IPS DF 6.9 (cell line): ENCODE results near the gene KDM5B.
"Not testable (repeated sequence)": the region's sequence is repeated elsewhere in the genome, so short reads cannot be mapped to it uniquely, and the experiment has no call there.

Experiments used
- DNase-seq: peaks from one replicate; pipeline ENCODE4 v3.0.0-alpha.2; 2013; ENCODE audit warnings: low read depth, low spot score
- H3K27ac ChIP-seq: one replicate; pipeline ENCODE4 v1.5.1; 2013; ENCODE audit warnings: low read length, control low read depth
- H3K27me3 ChIP-seq: 2 replicates; pipeline ENCODE4 v1.6.1; 2013; ENCODE audit warnings: mild to moderate bottlenecking, low read length; ENCODE audit not compliant: control insufficient read depth, insufficient read depth
- H3K36me3 ChIP-seq: 2 replicates; pipeline ENCODE4 v1.6.1; 2013; ENCODE audit warnings: low read length; ENCODE audit not compliant: control insufficient read depth, insufficient read depth
- H3K4me1 ChIP-seq: 2 replicates; pipeline ENCODE4 v1.6.1; 2013; ENCODE audit warnings: low read length; ENCODE audit not compliant: control insufficient read depth, insufficient read depth
- H3K4me3 ChIP-seq: 2 replicates; pipeline ENCODE4 v1.5.1; 2013; ENCODE audit warnings: mild to moderate bottlenecking, low read length
- H3K9me3 ChIP-seq: 2 replicates; pipeline ENCODE4 v1.6.1; 2013; ENCODE audit warnings: low read length, inconsistent platforms; ENCODE audit not compliant: control insufficient read depth, insufficient read depth
- WGBS: extraction: QIAGEN DNeasy Blood & Tissue Kit; methylation state at CpG from one replicate; pipeline ENCODE4 v1.1.7; 2013; ENCODE audit warnings: mixed read lengths, missing lambda C conversion rate; ENCODE audit not compliant: insufficient read length, insufficient coverage; 5-methylcytosine and 5-hydroxymethylcytosine counted together

The KDM5B gene

DNA sequence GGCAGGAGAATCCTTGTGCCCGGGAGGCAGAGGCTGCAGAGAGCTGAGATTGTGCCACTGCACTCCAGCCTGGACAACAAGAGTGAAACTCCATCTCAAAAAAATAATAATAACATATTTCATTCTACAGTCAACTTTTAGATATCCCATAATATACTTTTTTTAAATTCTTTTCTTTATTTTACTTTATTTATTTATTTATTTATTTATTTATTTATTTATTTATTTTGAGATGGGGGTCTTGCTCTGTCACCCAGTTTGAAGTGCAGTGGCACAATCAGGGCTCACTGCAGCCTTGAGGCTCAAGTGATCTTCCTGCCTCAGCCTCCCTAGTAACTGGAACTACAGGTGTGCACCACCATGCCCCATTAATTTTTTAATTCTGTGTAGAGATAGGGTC is 94.0 kb downstream of the KDM5B start:
- H3K27me3 ChIP-seq, H3K9me3 ChIP-seq, H3K4me3 ChIP-seq, H3K36me3 ChIP-seq, DNase-seq, H3K27ac ChIP-seq: not testable (repeated sequence)
- WGBS, result no CpG with 5 or more reads among the region's 1 CpG
- H3K4me1 ChIP-seq, result peaks cover 11% of the 10 kb centered on the region

DNA sequence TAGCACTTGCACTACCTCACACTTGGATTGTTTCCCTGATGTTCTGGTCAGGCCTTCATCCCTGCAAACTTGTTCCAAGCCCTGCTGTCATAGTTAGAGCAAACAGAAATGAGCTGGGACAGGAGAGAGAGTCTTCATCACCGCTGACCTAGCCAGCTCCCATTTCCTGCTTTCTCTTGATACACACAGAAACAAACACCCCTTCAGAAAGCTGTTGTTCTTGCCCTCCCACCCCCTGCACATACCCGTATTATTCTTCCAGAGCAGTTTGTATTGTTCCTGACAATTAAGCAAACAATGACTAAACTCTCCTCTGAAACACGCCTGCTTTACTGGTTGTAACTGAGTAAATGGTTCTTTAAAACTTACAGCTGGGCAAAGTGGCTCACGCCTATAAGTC is 95.1 kb downstream of the KDM5B start:
- no peak overlapping the region for H3K4me3 ChIP-seq
- peaks cover 14% of the 10 kb centered on the region for H3K4me1 ChIP-seq
- no CpG with 5 or more reads among the region's 4 CpGs for WGBS
- peaks cover 2% of the 10 kb centered on the region; the same call in 1 of the 2 replicates for H3K27me3 ChIP-seq
- no peaks in the 10 kb centered on the region for H3K9me3 ChIP-seq
- no peak overlapping the region for H3K27ac ChIP-seq
- H3K36me3 ChIP-seq, result no peaks in the 10 kb centered on the region
- DNase-seq, result no peak

DNA sequence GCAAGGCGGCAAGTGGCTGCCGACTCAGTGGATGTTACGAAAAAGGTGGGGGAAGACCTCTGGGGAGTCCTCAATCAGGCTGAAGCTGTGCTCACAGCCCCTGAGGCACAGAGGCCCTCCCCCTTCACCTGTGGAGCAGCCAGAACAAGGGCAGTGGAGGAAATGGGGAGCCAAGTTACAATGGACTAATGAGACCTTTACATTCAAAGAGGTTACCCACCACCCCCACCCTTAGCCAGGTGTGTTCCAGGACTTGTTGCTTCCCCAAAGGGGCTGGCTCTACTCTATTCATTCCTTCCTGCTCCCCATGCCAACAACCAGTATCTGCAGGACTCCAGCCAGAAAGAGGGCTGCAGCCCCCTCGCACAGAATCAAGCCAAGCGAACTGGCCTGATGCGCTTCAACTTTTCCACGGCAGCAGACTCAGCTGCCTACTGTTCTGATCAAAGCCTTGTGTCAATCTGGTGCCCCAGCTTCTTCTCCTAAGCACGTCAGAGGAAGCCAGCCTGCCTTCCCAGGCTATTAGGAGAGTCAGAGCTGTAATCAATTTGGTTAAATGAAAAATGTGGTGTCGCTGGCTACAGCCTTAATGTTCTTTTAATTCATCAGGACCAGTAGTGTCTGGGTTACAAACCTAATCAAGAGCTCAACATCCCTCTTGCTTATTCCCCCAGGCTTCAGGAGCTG is 96.1 kb downstream of the KDM5B start:
- peaks cover 14% of the 10 kb centered on the region for H3K4me1 ChIP-seq
- H3K4me3 ChIP-seq, result no peak overlapping the region
- H3K27ac ChIP-seq, result no peak overlapping the region
- no peaks in the 10 kb centered on the region for H3K36me3 ChIP-seq
- H3K27me3 ChIP-seq, result peaks cover 3% of the 10 kb centered on the region; the same call in 1 of the 2 replicates
- DNase-seq, result peak; percentile 37
- no CpG with 5 or more reads among the region's 9 CpGs for WGBS
- H3K9me3 ChIP-seq, result no peaks in the 10 kb centered on the region

DNA sequence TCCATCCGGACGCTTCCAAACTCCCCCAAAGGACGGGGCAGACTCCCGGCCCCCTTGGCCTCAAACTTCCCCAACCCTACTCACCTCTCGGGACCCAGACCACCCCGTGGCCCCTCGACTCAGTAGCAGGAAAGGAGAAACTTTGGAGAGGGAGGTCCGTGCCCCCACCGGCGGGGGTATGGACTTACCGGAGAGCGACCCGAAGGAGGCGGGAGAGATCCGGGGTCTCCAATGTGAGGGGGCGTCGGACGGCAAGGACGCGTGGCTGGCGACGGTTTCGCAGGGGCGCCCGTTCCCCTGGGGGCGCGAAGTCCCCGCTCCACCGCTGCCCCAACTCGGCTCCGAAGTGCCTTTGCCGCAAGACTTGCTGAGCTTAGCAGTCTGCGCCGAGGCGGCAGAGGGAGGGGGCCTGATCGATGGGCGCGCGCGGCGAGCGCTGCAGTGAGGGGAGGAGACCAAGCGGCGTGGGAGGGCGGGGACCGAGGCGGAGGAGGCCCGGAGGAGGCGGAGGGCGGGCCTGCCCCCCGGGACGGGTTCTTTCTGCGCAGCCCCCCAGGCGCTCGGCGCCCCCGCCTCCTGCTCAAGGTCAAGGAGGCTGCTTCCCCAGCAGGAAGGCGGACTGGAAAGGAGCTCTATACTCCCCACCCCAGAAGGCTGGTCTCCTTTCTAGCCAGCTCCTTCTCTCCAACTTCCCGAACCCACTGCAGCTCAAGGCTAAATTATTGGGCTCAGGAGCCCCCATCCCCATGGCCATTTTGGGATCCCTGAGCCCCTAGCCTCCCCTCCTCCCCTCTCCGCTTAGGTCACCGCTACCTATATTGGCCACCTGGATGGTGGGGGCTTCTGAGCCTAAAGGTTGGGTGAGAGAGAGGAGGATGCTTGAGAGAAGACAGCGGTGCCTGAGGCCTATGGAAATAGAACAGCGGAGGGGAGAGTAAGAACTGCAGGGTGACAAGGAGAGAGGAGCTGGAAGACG is 97.9 kb downstream of the KDM5B start, which contains the start of gene SYT2:
TSS of gene SYT2 (minus strand) at position 385 of the 976 bp plus-strand sequence. CDS start 104,682 bp downstream, outside the sequence.
- Histone ChIP-seq H3K9me3 (no peaks in the 10 kb centered on the region), H3K27me3 (peaks cover 3% of the 10 kb centered on the region; the same call in 1 of the 2 replicates), H3K36me3 (no peaks in the 10 kb centered on the region), H3K4me3 (peak within 1 kb of the TSS; percentile 55; the same call in 1 of the 2 replicates), H3K27ac (no peak within 1 kb of the TSS), H3K4me1 (peaks cover 14% of the 10 kb centered on the region)
- DNase-seq, result no peak
- WGBS, result no CpG with 5 or more reads among the region's 64 CpGs

DNA sequence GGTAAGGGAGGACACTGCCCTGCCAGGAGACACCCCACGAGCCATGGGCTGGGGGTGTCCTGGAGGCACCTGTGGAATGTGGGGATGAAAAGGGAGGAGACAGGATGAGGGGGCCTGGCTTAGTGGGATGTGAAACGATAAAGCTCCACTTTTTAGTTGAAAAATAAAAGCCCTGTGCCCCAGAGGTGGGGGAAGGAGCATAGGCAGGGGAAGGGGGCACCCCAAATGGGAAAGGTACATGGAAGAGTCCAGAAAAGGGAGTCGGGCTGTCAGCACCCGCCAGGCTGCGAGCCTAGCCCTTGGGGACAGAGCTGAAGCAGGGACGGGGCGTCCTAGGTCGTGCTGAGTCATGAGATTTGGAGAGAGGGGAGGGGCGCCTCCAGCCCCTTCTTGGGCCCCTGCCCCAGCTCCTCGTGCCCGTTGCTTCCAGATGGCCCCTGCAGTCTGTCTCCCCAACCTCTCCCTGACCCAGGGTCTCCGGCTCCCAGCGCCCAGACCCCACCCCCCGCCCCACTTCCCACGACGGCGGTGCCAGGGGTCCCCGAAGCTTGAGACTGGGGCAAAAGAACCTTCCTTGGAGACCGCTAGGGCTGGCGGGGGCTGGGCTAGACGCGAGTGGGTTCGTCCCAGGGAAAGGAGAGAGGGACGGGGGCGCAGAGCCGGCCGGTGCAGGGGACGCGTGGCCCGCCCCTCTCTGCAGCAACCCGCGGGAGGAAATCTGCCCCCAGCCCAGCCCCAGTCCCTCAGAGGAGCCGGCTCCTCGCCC is 98.8 kb downstream of the KDM5B start:
- no peaks in the 10 kb centered on the region for H3K36me3 ChIP-seq
- no CpG with 5 or more reads among the region's 34 CpGs for WGBS
- H3K4me1 ChIP-seq, result peaks cover 14% of the 10 kb centered on the region
- H3K27me3 ChIP-seq, result peaks cover 3% of the 10 kb centered on the region; the same call in 1 of the 2 replicates
- no peak overlapping the region for H3K27ac ChIP-seq
- H3K4me3 ChIP-seq, result peak overlapping the region; percentile 55; the same call in 1 of the 2 replicates
- no peaks in the 10 kb centered on the region for H3K9me3 ChIP-seq
- no peak for DNase-seq

DNA sequence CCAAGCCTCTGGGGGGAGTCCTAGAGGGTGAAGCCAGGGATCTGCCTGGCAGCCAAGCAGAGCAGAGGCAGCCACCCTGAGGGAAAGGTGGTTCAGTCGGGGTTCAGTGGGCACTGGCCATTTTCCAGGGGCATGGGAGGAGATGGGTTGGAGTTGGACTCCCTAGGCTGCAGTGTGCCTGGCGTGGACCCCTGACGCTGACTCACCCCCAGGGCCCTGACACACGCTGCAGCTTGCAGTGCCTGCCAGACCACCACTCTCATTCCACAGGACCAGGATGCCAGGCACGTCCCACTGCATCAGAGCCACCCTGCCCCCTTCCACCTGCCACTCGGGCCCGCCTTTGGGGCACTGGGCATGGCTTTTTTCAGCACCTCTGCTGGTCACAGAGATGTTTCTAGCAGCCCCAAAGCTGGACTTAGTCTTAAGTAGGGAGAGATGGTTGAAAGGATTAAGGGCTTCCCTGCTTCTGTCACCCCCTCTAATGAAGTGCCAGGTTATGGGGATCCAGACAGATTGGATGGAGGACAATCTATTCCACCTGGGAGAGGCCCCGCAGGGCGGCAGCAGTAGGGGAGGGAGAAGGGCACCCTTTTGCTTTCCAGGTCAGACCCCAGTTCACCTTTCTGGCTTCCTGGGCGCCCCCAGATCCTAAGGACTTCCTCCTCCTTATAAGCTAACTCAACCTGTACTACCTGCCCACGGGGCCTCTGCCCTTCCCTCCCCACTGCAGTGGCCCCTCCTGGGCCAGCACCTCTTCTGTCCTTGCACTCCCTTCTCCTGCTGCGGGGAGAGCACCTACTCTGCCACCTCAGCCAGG is 99.6 kb downstream of the KDM5B start:
- WGBS, result no CpG with 5 or more reads among the region's 12 CpGs
- no peaks in the 10 kb centered on the region for H3K9me3 ChIP-seq
- peaks cover 14% of the 10 kb centered on the region for H3K4me1 ChIP-seq
- H3K27ac ChIP-seq, result no peak overlapping the region
- H3K36me3 ChIP-seq, result no peaks in the 10 kb centered on the region
- H3K4me3 ChIP-seq, result no peak overlapping the region
- DNase-seq, result no peak
- H3K27me3 ChIP-seq, result peaks cover 3% of the 10 kb centered on the region; the same call in 1 of the 2 replicates

DNA sequence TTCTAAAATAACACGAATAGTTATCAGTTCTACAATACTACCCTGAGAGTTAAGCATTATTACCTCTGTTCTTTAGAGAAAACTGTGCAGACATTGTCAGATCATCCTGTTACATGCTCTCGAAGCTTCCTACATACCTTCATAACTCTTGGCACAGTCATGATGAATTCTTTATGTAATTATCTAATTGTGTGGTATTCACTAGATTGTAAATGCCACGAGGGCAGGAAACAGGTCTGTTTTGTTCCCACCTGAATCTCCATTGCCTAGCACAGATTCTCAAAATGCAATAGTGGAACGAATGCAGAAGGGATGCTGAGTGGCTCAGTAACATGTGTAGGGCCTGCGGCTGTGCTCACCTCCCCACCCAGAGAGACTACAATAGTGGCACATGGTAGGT is 101.4 kb downstream of the KDM5B start:
- Histone ChIP-seq H3K9me3 (no peaks in the 10 kb centered on the region), H3K27me3 (peaks cover 3% of the 10 kb centered on the region; the same call in 1 of the 2 replicates), H3K27ac (no peak overlapping the region), H3K4me3 (no peak overlapping the region), H3K36me3 (no peaks in the 10 kb centered on the region), H3K4me1 (peaks cover 7% of the 10 kb centered on the region; the same call in 1 of the 2 replicates)
- WGBS, result no CpG with 5 or more reads among the region's 5 CpGs
- no peak for DNase-seq

DNA sequence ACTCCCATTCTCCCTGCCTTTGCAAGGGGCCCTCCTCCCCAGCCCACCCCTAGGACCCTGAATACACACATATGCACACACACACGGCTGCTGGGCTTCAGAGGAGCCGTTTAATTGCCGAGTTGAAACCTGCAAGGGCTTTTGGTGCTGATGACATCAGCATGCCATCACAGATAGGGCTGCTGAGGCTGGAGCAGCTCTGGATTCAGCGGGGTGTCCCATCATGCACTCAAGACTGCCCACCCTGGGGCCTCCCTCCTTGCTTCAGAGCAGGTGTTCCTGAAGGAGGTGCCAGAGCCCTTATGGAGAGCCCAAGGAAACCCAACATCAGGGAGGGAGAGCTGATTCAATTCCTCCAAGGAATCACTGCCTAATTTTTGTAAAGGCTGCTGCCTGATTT is 103.6 kb downstream of the KDM5B start:
- DNase-seq, result no peak
- Histone ChIP-seq H3K36me3 (no peaks in the 10 kb centered on the region), H3K4me1 (peaks cover 3% of the 10 kb centered on the region; the same call in 1 of the 2 replicates), H3K27me3 (peaks cover 2% of the 10 kb centered on the region; the same call in 1 of the 2 replicates), H3K27ac (no peak overlapping the region), H3K9me3 (no peaks in the 10 kb centered on the region), H3K4me3 (no peak overlapping the region)
- no CpG with 5 or more reads among the region's 4 CpGs for WGBS

DNA sequence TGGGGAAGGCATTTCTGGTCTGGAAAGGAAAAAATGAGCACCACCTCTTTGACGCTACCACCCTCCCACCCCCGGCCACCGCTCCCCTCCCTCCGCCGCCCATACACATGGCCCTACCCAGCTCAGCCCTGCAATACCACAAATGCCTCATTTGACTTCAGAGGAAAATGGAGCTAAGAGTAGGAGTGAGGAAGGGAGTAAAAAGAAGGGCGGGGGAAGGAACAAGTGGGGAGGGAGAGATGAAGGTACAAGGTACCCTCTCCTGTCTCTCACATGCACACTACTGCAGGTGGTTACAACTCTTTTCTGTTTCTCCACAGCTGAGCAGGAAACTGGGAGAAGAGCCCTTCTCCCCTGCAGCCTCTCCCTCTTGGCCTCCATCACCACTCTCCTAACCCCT is 105.0 kb downstream of the KDM5B start:
- Histone ChIP-seq H3K36me3 (no peaks in the 10 kb centered on the region), H3K9me3 (no peaks in the 10 kb centered on the region), H3K4me1 (no peaks in the 10 kb centered on the region), H3K27me3 (peaks cover 2% of the 10 kb centered on the region; the same call in 1 of the 2 replicates), H3K4me3 (no peak overlapping the region), H3K27ac (no peak overlapping the region)
- DNase-seq, result no peak
- no CpG with 5 or more reads among the region's 6 CpGs for WGBS
